OCI-LY3 (cell line): Measurements from ENCODE around the gene DENND5A.

Experiments used
- H2AFZ ChIP-seq: fragments of 200-600, 300-600 bp; shearing (Covaris generic); 2 replicates; pipeline ENCODE4 v1.6.0; 2014; ENCODE audit warnings: antibody characterized with exemption, low read depth, low read length
- H3K27ac ChIP-seq: fragments of 200-600, 300-600 bp; sonication (generic); 2 replicates; pipeline ENCODE4 v1.5.1; 2014; ENCODE audit warnings: mild to moderate bottlenecking, low read length, moderate library complexity, mixed read lengths
- H3K27me3 ChIP-seq: fragments of 200-600, 300-600 bp; sonication (generic); 2 replicates; pipeline ENCODE4 v1.6.1; 2014; ENCODE audit warnings: low read depth, low read length, mixed read lengths
- H3K36me3 ChIP-seq: fragments of 200-600, 300-600 bp; sonication (generic); replicated peaks from 2 replicates; pipeline ENCODE3; 2014; ENCODE audit warnings: low read depth, low read length, mixed read lengths
- H3K4me1 ChIP-seq: fragments of 300-600, 200-600 bp; sonication (generic); 2 replicates; pipeline ENCODE4 v1.6.1; 2014; ENCODE audit warnings: low read length, mixed read lengths
- H3K4me2 ChIP-seq: fragments of 200-600, 300-600 bp; sonication (generic); 2 replicates; pipeline ENCODE4 v1.6.1; 2014; ENCODE audit warnings: low read length, mixed read lengths
- H3K4me3 ChIP-seq: fragments of 300-600, 200-600 bp; sonication (generic); 2 replicates; pipeline ENCODE4 v1.5.1; 2014; ENCODE audit warnings: antibody characterized with exemption, mild to moderate bottlenecking, low read length, moderate library complexity
- H3K79me2 ChIP-seq: fragments of 300-600, 200-600 bp; shearing (Covaris generic); 2 replicates; pipeline ENCODE4 v1.6.1; 2014; ENCODE audit warnings: mild to moderate bottlenecking, low read length, mixed read lengths
- H3K9ac ChIP-seq: fragments of 300-600, 200-600 bp; shearing (Covaris generic); 2 replicates; pipeline ENCODE4 v1.6.0; 2014; ENCODE audit warnings: mild to moderate bottlenecking, low read length, moderate library complexity
- H3K9me3 ChIP-seq: fragments of 200-600, 300-600 bp; shearing (Covaris generic); 2 replicates; pipeline ENCODE4 v1.6.1; 2014; ENCODE audit warnings: low read length, mixed read lengths; ENCODE audit not compliant: insufficient read depth
- H4K20me1 ChIP-seq: fragments of 200-600, 300-600 bp; sonication (generic); 2 replicates; pipeline ENCODE4 v1.6.1; 2016; ENCODE audit warnings: low read length, mixed read lengths; ENCODE audit not compliant: insufficient read depth
- EZH2phosphoT487 ChIP-seq: fragments of 200-600 bp; shearing (Covaris generic); IDR thresholded peaks from 2 replicates; pipeline ENCODE4 v1.6.1; 2018; ENCODE audit warnings: antibody characterized with exemption, mixed run types, low read depth
- TF ChIP-seq, protein P1 (sequence below): fragments of 200-600, 300-600 bp; sonication (generic); IDR thresholded peaks from 2 replicates; pipeline ENCODE4 v1.5.1; 2014; ENCODE audit warnings: antibody characterized with exemption, low read length, low read depth

The DENND5A gene

DNA sequence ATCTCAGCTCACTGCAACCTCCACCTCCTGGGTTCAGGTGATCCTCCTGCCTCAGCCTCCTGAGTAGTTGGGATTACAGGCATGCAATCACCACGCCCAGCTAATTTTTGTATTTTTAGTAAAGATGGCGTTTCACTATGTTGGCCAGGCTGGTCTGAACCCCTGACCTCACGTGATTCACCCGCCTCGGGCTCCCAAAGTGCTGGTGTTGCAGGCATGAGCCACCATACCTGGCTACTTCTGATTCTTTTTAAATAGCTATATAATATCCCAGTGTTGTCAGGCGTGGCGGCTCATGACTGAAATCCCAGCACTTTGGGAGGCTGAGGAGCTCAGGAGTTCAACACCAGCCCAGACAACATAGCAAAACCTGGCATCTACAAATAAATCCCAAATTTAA is 28.5 kb upstream of the DENND5A start:
- H3K27me3 ChIP-seq, result no peaks in the 10 kb centered on the region
- no peak overlapping the region for H3K4me2 ChIP-seq
- no peak overlapping the region for H3K27ac ChIP-seq
- TF ChIP-seq, protein P1, sequence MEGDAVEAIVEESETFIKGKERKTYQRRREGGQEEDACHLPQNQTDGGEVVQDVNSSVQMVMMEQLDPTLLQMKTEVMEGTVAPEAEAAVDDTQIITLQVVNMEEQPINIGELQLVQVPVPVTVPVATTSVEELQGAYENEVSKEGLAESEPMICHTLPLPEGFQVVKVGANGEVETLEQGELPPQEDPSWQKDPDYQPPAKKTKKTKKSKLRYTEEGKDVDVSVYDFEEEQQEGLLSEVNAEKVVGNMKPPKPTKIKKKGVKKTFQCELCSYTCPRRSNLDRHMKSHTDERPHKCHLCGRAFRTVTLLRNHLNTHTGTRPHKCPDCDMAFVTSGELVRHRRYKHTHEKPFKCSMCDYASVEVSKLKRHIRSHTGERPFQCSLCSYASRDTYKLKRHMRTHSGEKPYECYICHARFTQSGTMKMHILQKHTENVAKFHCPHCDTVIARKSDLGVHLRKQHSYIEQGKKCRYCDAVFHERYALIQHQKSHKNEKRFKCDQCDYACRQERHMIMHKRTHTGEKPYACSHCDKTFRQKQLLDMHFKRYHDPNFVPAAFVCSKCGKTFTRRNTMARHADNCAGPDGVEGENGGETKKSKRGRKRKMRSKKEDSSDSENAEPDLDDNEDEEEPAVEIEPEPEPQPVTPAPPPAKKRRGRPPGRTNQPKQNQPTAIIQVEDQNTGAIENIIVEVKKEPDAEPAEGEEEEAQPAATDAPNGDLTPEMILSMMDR, result no peak
- no peak for TF ChIP-seq EZH2phosphoT487
- H3K9ac ChIP-seq, result no peak overlapping the region
- no peaks in the 10 kb centered on the region for H3K36me3 ChIP-seq
- H2AFZ ChIP-seq, result no peak overlapping the region
- peaks cover 8% of the 10 kb centered on the region for H3K4me1 ChIP-seq
- no peak overlapping the region for H3K4me3 ChIP-seq
- H3K9me3 ChIP-seq, result no peaks in the 10 kb centered on the region
- H4K20me1 ChIP-seq, result no peaks in the 10 kb centered on the region
- no peaks in the 10 kb centered on the region for H3K79me2 ChIP-seq

DNA sequence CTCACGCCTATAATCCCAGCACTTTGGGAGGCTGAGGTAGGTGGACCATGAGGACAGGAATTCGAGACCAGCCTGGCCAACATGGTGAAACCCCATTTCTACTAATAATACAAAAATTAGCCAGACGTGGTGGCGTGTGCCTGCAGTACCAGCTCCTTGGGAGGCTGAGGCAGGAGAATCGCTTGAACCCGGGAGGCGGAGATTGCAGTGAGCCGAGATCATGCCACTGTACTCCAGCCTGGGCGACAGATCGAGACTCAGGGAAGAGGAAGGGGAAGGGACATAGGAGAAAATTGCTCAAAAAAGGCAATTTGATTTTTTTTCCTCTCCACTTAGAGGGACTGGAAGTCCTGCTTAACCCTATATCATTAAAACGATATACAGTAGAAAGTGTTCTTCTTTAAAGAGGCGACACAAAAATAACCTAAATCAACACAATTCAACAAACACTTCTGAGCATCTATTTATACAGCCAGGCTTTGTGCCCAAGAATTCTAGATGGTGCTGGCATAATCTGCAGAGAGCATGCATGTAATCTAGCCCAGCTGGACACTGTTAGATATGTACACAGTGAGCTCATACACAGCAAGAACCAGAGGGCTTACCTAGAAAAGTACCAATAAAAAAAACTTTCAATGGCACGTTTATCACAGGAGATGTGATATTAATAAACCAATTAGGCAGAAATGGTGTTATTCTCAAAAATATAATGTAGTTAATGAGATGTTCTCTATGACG is 20.9 kb upstream of the DENND5A start:
- Histone ChIP-seq H3K79me2 (no peaks in the 10 kb centered on the region), H3K27ac (no peak overlapping the region), H3K27me3 (no peaks in the 10 kb centered on the region), H3K9me3 (no peaks in the 10 kb centered on the region), H3K9ac (no peak overlapping the region), H3K4me1 (peaks cover 9% of the 10 kb centered on the region), H3K36me3 (peaks cover 7% of the 10 kb centered on the region), H3K4me2 (no peak overlapping the region), H3K4me3 (no peak overlapping the region), H2AFZ (no peak overlapping the region), H4K20me1 (no peaks in the 10 kb centered on the region)
- no peak for TF ChIP-seq EZH2phosphoT487
- TF ChIP-seq, protein P1, result no peak

DNA sequence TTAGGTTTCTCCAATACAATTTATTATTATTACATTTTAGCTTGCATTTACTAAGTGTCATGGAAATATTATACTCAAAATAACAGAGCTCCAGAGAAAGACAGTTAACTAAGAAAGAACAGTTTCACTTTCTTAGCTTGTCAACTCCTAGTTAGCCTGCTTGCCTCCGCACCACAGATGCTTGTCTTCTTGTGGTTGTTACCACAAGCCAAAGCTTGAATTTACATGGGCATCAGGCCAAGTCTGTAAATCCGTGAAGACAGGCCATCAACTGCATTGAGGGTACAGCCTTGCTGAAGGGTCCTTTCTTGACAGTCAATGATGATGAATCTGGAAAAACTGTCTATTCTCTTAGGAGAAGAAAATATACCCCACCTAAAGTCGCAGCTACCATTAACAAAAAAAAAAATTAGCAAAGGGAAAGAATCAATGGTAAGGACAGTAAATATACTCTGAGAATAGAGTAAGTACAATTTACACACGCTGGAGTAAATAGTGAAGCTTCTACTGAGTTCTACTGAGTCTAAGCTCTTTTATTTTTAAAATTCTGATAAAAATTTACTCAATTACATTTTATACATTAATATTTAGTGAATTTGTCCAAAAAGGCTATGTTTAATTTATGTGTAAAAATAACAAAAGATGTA is 15.6 kb upstream of the DENND5A start:
- Histone ChIP-seq H3K36me3 (peaks cover 4% of the 10 kb centered on the region), H3K9ac (no peak overlapping the region), H3K27me3 (no peaks in the 10 kb centered on the region), H3K27ac (no peak overlapping the region), H3K4me3 (no peak overlapping the region), H2AFZ (no peak overlapping the region), H3K4me1 (peaks cover 9% of the 10 kb centered on the region), H3K4me2 (peak overlapping the region; percentile 39), H4K20me1 (no peaks in the 10 kb centered on the region; the same call in 1 of the 2 replicates), H3K9me3 (no peaks in the 10 kb centered on the region), H3K79me2 (no peaks in the 10 kb centered on the region)
- no peak for TF ChIP-seq EZH2phosphoT487
- TF ChIP-seq, protein P1, result no peak

DNA sequence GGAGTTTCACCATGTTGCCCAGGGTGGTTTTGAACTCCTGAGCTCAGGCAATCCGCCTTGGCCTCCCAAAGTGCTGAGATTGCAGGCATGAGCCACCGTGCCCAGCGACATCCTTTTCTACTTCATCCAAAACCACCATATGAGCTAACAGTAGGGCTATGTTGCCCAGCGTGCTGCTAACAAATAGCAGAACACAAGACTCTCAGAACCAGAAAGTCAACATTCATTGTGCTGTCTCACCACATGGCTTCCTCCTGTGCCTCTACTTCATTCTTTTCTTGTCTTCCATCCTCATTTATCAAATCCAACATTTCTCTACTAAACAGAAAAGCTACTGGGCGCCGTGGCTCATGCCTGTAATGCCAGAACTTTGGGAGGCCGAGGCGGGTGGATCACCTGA is 12.0 kb upstream of the DENND5A start:
- no peak overlapping the region for H3K4me2 ChIP-seq
- H3K27ac ChIP-seq, result no peak overlapping the region
- H3K27me3 ChIP-seq, result no peaks in the 10 kb centered on the region
- H3K79me2 ChIP-seq, result no peaks in the 10 kb centered on the region
- H3K36me3 ChIP-seq, result peaks cover 2% of the 10 kb centered on the region
- no peaks in the 10 kb centered on the region; the same call in 1 of the 2 replicates for H4K20me1 ChIP-seq
- no peak overlapping the region for H3K4me3 ChIP-seq
- TF ChIP-seq, protein P1, result no peak
- TF ChIP-seq EZH2phosphoT487, result no peak
- no peak overlapping the region for H3K9ac ChIP-seq
- peaks cover 20% of the 10 kb centered on the region for H3K4me1 ChIP-seq
- no peak overlapping the region for H2AFZ ChIP-seq
- H3K9me3 ChIP-seq, result no peaks in the 10 kb centered on the region
